OCI-LY3 (cell line): ENCODE data around the gene ESF1.

Experiments
- H2AFZ ChIP-seq: fragments of 200-600, 300-600 bp; shearing (Covaris generic); 2 replicates; pipeline ENCODE4 v1.6.0; 2014; ENCODE audit warnings: antibody characterized with exemption, low read depth, low read length
- H3K27ac ChIP-seq: fragments of 200-600, 300-600 bp; sonication (generic); 2 replicates; pipeline ENCODE4 v1.5.1; 2014; ENCODE audit warnings: mild to moderate bottlenecking, low read length, moderate library complexity, mixed read lengths
- H3K27me3 ChIP-seq: fragments of 200-600, 300-600 bp; sonication (generic); 2 replicates; pipeline ENCODE4 v1.6.1; 2014; ENCODE audit warnings: low read depth, low read length, mixed read lengths
- H3K36me3 ChIP-seq: fragments of 200-600, 300-600 bp; sonication (generic); replicated peaks from 2 replicates; pipeline ENCODE3; 2014; ENCODE audit warnings: low read depth, low read length, mixed read lengths
- H3K4me1 ChIP-seq: fragments of 300-600, 200-600 bp; sonication (generic); 2 replicates; pipeline ENCODE4 v1.6.1; 2014; ENCODE audit warnings: low read length, mixed read lengths
- H3K4me2 ChIP-seq: fragments of 200-600, 300-600 bp; sonication (generic); 2 replicates; pipeline ENCODE4 v1.6.1; 2014; ENCODE audit warnings: low read length, mixed read lengths
- H3K4me3 ChIP-seq: fragments of 300-600, 200-600 bp; sonication (generic); 2 replicates; pipeline ENCODE4 v1.5.1; 2014; ENCODE audit warnings: antibody characterized with exemption, mild to moderate bottlenecking, low read length, moderate library complexity
- H3K79me2 ChIP-seq: fragments of 300-600, 200-600 bp; shearing (Covaris generic); 2 replicates; pipeline ENCODE4 v1.6.1; 2014; ENCODE audit warnings: mild to moderate bottlenecking, low read length, mixed read lengths
- H3K9ac ChIP-seq: fragments of 300-600, 200-600 bp; shearing (Covaris generic); 2 replicates; pipeline ENCODE4 v1.6.0; 2014; ENCODE audit warnings: mild to moderate bottlenecking, low read length, moderate library complexity
- H3K9me3 ChIP-seq: fragments of 200-600, 300-600 bp; shearing (Covaris generic); 2 replicates; pipeline ENCODE4 v1.6.1; 2014; ENCODE audit warnings: low read length, mixed read lengths; ENCODE audit not compliant: insufficient read depth
- H4K20me1 ChIP-seq: fragments of 200-600, 300-600 bp; sonication (generic); 2 replicates; pipeline ENCODE4 v1.6.1; 2016; ENCODE audit warnings: low read length, mixed read lengths; ENCODE audit not compliant: insufficient read depth
- EZH2phosphoT487 ChIP-seq: fragments of 200-600 bp; shearing (Covaris generic); IDR thresholded peaks from 2 replicates; pipeline ENCODE4 v1.6.1; 2018; ENCODE audit warnings: antibody characterized with exemption, mixed run types, low read depth
- TF ChIP-seq, protein P1 (sequence below): fragments of 200-600, 300-600 bp; sonication (generic); IDR thresholded peaks from 2 replicates; pipeline ENCODE4 v1.5.1; 2014; ENCODE audit warnings: antibody characterized with exemption, low read length, low read depth

Gene ESF1

DNA sequence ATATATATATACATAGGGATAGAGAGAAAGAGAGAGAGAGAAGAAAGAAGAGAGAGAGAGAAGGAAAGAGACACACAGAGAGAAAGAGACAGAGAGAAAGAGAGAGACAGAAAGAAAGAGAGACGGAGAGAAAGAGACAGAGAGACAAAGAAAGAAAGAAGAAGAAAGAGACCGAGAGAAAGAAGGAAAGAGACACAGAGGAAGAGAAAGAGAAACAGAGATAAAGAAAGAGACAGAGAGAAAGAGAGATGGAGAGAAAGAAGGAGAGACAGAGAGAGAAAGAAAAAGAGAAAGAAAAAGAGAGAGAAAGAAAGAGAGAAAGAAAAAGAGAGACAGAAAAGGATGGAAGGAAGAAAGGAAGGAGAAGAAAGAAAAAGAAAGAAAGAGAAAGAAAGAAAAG, 99.1 kb downstream of the ESF1 start:
- Histone ChIP-seq H3K36me3 (no peaks in the 10 kb centered on the region), H3K9ac (no peak overlapping the region), H3K27me3 (peaks cover 22% of the 10 kb centered on the region; the same call in 1 of the 2 replicates), H3K4me2 (no peak overlapping the region), H2AFZ (no peak overlapping the region), H3K4me1 (peaks cover 32% of the 10 kb centered on the region), H3K79me2 (no peaks in the 10 kb centered on the region), H3K4me3 (no peak overlapping the region), H3K27ac (no peak overlapping the region), H3K9me3 (no peaks in the 10 kb centered on the region), H4K20me1 (no peaks in the 10 kb centered on the region)
- TF ChIP-seq, protein P1, sequence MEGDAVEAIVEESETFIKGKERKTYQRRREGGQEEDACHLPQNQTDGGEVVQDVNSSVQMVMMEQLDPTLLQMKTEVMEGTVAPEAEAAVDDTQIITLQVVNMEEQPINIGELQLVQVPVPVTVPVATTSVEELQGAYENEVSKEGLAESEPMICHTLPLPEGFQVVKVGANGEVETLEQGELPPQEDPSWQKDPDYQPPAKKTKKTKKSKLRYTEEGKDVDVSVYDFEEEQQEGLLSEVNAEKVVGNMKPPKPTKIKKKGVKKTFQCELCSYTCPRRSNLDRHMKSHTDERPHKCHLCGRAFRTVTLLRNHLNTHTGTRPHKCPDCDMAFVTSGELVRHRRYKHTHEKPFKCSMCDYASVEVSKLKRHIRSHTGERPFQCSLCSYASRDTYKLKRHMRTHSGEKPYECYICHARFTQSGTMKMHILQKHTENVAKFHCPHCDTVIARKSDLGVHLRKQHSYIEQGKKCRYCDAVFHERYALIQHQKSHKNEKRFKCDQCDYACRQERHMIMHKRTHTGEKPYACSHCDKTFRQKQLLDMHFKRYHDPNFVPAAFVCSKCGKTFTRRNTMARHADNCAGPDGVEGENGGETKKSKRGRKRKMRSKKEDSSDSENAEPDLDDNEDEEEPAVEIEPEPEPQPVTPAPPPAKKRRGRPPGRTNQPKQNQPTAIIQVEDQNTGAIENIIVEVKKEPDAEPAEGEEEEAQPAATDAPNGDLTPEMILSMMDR = no peak
- TF ChIP-seq EZH2phosphoT487 = no peak

DNA sequence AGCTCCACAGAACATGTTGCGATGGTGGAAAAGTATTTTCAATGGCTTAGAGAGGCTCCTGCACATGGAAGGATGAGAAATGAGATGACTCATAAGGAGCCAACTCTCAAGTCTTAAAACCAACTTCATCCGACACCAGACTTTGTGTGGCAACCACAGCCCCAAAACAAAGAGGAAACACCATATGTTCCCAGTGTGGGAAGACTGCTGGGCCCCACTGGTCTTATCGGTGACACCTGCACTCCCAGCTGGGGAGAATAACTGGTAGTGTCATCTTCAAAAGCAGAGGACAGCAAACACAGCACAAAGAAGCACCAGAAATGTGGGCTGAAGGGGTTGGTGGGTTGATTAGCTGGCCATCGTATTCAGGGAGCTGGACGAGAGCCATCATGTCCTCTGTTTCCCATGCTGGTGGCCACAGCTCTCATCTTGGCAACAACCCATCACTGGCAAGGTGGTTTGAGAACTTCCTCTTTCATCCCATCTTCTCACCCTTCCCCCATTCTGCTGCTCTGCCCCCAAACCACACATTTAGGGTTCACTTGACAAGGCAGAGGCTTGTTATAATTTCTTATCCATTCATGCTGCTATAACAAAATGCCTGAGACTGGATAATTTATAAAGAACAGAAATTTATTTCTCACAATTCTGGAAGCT, 100.0 kb downstream of the ESF1 start:
- Histone ChIP-seq H3K27ac (no peak overlapping the region), H3K4me2 (peak overlapping the region; percentile 68), H3K4me1 (peaks cover 37% of the 10 kb centered on the region), H4K20me1 (no peaks in the 10 kb centered on the region), H3K9ac (no peak overlapping the region), H3K79me2 (no peaks in the 10 kb centered on the region), H3K36me3 (no peaks in the 10 kb centered on the region), H2AFZ (no peak overlapping the region), H3K27me3 (peaks cover 22% of the 10 kb centered on the region; the same call in 1 of the 2 replicates), H3K4me3 (peak overlapping the region; percentile 53), H3K9me3 (no peaks in the 10 kb centered on the region)
- TF ChIP-seq EZH2phosphoT487 = no peak
- TF ChIP-seq, protein P1 = no peak

DNA sequence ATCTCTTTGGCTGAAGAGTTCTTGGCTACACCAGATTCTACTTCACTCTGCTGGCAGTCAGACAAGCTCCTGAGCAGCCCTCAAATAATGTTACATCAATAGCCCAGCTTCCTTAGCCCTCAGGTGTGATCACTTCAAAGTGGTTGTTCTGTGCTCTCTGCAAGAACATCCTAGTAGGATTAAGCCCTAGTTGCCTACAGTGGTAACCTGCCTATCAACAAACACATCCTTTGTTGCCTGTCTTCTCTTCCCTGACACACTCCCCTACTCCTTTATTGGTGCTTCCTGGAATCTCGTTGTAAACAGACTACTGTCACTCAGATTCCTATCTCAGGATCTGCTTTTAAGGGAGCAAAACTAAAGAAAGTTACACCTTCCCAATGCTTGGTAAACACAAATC, 100.9 kb downstream of the ESF1 start:
- Histone ChIP-seq H3K4me2 (peak overlapping the region; percentile 68), H3K27me3 (peaks cover 22% of the 10 kb centered on the region; the same call in 1 of the 2 replicates), H3K27ac (no peak overlapping the region), H3K9ac (no peak overlapping the region), H3K36me3 (no peaks in the 10 kb centered on the region), H3K79me2 (no peaks in the 10 kb centered on the region), H3K9me3 (no peaks in the 10 kb centered on the region), H4K20me1 (no peaks in the 10 kb centered on the region), H3K4me1 (peaks cover 37% of the 10 kb centered on the region), H2AFZ (no peak overlapping the region), H3K4me3 (no peak overlapping the region)
- no peak for TF ChIP-seq EZH2phosphoT487
- TF ChIP-seq, protein P1 = no peak

DNA sequence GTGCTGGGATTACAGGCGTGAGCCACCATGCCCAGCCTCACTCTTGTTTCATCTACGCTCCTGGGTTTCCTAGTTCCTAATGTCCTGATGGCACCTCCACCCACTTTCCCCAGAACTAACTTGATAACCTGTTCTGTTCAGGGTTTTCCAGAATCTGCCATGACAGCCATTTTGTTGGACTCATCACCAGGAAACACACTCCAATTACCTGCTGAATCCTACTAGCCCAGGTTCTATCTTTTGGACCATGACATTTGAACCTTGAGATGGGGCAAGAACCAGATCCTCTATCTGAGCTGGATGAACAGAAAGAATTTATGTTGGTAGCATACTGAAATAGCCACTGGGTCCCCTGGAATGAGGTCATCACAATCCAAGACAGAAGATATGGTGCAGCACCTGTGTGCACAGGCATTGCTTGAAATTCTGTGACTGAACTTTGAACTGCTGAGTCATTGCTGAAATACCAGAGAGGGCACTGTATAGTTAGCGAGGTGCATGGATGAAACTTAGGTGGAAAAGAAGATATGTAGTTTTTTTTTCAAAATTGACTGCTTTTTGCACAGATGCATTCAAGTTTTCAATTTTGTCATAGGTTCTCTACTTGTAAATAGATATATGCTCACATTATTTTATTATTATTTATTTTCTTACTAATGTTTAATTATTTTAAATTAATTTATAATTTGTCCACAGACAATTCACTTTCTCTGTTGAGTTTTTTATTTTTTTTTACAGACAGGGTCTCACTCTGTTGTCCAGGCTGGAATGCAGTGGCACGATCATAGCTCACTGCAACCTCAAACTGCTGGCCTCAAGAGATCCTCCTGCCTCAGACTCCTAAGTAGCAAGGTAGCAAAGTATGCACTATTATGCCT, 103.2 kb downstream of the ESF1 start:
- no peak overlapping the region for H3K27ac ChIP-seq
- peaks cover 12% of the 10 kb centered on the region; the same call in 1 of the 2 replicates for H3K27me3 ChIP-seq
- H2AFZ ChIP-seq = no peak overlapping the region
- no peaks in the 10 kb centered on the region for H3K36me3 ChIP-seq
- no peak overlapping the region for H3K9ac ChIP-seq
- H4K20me1 ChIP-seq = no peaks in the 10 kb centered on the region
- peak overlapping the region; percentile 31 for H3K4me2 ChIP-seq
- H3K9me3 ChIP-seq = no peaks in the 10 kb centered on the region
- TF ChIP-seq EZH2phosphoT487 = no peak
- TF ChIP-seq, protein P1 = no peak
- H3K4me1 ChIP-seq = peaks cover 37% of the 10 kb centered on the region
- no peaks in the 10 kb centered on the region for H3K79me2 ChIP-seq
- no peak overlapping the region for H3K4me3 ChIP-seq
